H1 (cell line): ENCODE measurements around the gene GRIK1. TPM values are rescaled to one million over a fixed set of nuclear protein-coding genes. Genes with fewer than 3 reads are reported as not detected.

Experiments
- CTCF ChIA-PET: fragments of 300-600 bp; sonication (Branson Sonifier 250); formaldehyde crosslinking; loops from one replicate; lab custom pipeline; 2021; ENCODE audit not compliant: partially characterized antibody; lab: Charles Lee
- POLR2A ChIA-PET: fragments of 300-600 bp; sonication (Branson Sonifier 250); formaldehyde crosslinking; loops from one replicate; lab custom pipeline; 2021; ENCODE audit warnings: inconsistent platforms; ENCODE audit not compliant: partially characterized antibody; lab: Charles Lee
- DNase-seq, 2 experiments: peaks; one replicate each; pipeline versions ENCODE4 v3.0.0 to v3.0.0-alpha.2; 2010 to 2022; ENCODE audit warnings: low spot score in 2 of 2, low read depth in 1 of 2, mixed read lengths in 1 of 2
- FAIRE-seq: peaks from 2 replicates; lab custom pipeline; 2011; peaks lifted over from hg19 to GRCh38; lab: Jason Lieb, UNC
- H2AFZ ChIP-seq: 2 replicates; pipeline ENCODE4 v1.8.1; 2012; ENCODE audit warnings: low read length, inconsistent platforms
- H2AK5ac ChIP-seq: 2 replicates; pipeline ENCODE4 v1.6.1; 2013; ENCODE audit warnings: low read depth, low read length
- H2BK120ac ChIP-seq: replicated peaks from 2 replicates; pipeline ENCODE3; 2013; ENCODE audit warnings: low read depth, low read length, inconsistent platforms
- H2BK12ac ChIP-seq: 2 replicates; pipeline ENCODE4 v1.6.1; 2013; ENCODE audit warnings: low read depth, low read length
- H2BK15ac ChIP-seq: 2 replicates; pipeline ENCODE4 v1.6.1; 2013; ENCODE audit warnings: low read length
- H2BK20ac ChIP-seq: 2 replicates; pipeline ENCODE4 v1.6.1; 2013; ENCODE audit warnings: low read length
- H2BK5ac ChIP-seq: 2 replicates; pipeline ENCODE4 v1.6.1; 2013; ENCODE audit warnings: low read depth, low read length
- H3K14ac ChIP-seq: 2 replicates; pipeline ENCODE4 v1.6.1; 2013; ENCODE audit warnings: inconsistent platforms; ENCODE audit not compliant: insufficient read length
- H3K18ac ChIP-seq: 2 replicates; pipeline ENCODE4 v1.6.1; 2013; ENCODE audit warnings: low read length; ENCODE audit errors: extremely low read depth
- H3K23ac ChIP-seq: 2 replicates; pipeline ENCODE4 v1.6.1; 2013; ENCODE audit warnings: inconsistent platforms; ENCODE audit not compliant: insufficient read length
- H3K23me2 ChIP-seq: 2 replicates; pipeline ENCODE4 v1.6.1; 2013; ENCODE audit warnings: low read depth, low read length
- H3K27ac ChIP-seq: 2 replicates; pipeline ENCODE4 v1.6.1; 2011; ENCODE audit warnings: low read depth, low read length, inconsistent platforms
- H3K27me3 ChIP-seq, 4 experiments: replicated peaks in 1 of 4; 1 replicate in 1 of 4; 2 replicates in 3 of 4; pipeline versions ENCODE4 v1.6.1 to v1.8.1; 2011 to 2013; ENCODE audit warnings: low read length in 3 of 4, mild to moderate bottlenecking in 3 of 4, inconsistent platforms in 2 of 4, mixed read lengths in 2 of 4, moderate library complexity in 1 of 4; ENCODE audit not compliant: control insufficient read depth in 3 of 4, insufficient read depth in 3 of 4; ENCODE audit errors: extremely low read depth in 1 of 4
- H3K36me3 ChIP-seq, 4 experiments: 2 replicates each; pipeline versions ENCODE4 v1.6.1 to v1.8.1; 2011 to 2013; ENCODE audit warnings: mild to moderate bottlenecking in 4 of 4, low read length in 3 of 4, moderate library complexity in 2 of 4, control low read depth in 1 of 4, inconsistent platforms in 1 of 4; ENCODE audit not compliant: insufficient read depth in 4 of 4, control insufficient read depth in 2 of 4
- H3K4ac ChIP-seq: replicated peaks from 2 replicates; pipeline ENCODE3; 2013; ENCODE audit warnings: low read length, low read depth, mixed read lengths, inconsistent platforms; ENCODE audit not compliant: insufficient read length
- H3K4me1 ChIP-seq, 4 experiments: replicated peaks in 1 of 4; 1 replicate in 1 of 4; 2 replicates in 3 of 4; pipeline versions ENCODE4 v1.6.1 to v1.8.1; 2011 to 2013; ENCODE audit warnings: low read length in 3 of 4, inconsistent platforms in 2 of 4, mixed read lengths in 1 of 4; ENCODE audit not compliant: insufficient read depth in 4 of 4, control insufficient read depth in 3 of 4
- H3K4me2 ChIP-seq, 2 experiments: 2 replicates each; pipeline versions ENCODE4 v1.6.1 to v1.8.1; 2011 to 2013; ENCODE audit warnings: low read depth in 2 of 2, low read length in 2 of 2, control low read depth in 1 of 2, inconsistent platforms in 1 of 2, mild to moderate bottlenecking in 1 of 2; ENCODE audit not compliant: insufficient read depth in 1 of 2
- H3K4me3 ChIP-seq, 4 experiments: fragments of 200-600, 300-600 bp in 1 of 4; sonication (generic), shearing (Covaris generic), sonication (Bioruptor Twin) in 1 of 4; 2 replicates each; pipeline versions ENCODE4 v1.5.1 to v1.8.1; 2011 to 2016; ENCODE audit warnings: low read length in 4 of 4, low read depth in 3 of 4, control low read depth in 2 of 4, inconsistent platforms in 2 of 4, mild to moderate bottlenecking in 2 of 4, mixed read lengths in 1 of 4, moderate library complexity in 1 of 4; ENCODE audit not compliant: insufficient read depth in 2 of 4; ENCODE audit errors: extremely low read depth in 1 of 4
- H3K56ac ChIP-seq: replicated peaks from 2 replicates; pipeline ENCODE3; 2013; ENCODE audit warnings: low read depth, mild to moderate bottlenecking, mixed read lengths, low read length, inconsistent platforms; ENCODE audit not compliant: insufficient read length
- H3K79me1 ChIP-seq: 2 replicates; pipeline ENCODE4 v1.6.1; 2013; ENCODE audit warnings: low read depth, low read length, control low read depth
- H3K79me2 ChIP-seq, 2 experiments: 2 replicates each; pipeline versions ENCODE4 v1.6.1 to v1.8.1; 2012 to 2013; ENCODE audit warnings: low read length in 2 of 2, mild to moderate bottlenecking in 2 of 2, inconsistent platforms in 1 of 2; ENCODE audit not compliant: insufficient read depth in 2 of 2, control insufficient read depth in 1 of 2
- H3K9ac ChIP-seq, 4 experiments: replicated peaks in 1 of 4; 1 replicate in 1 of 4; 2 replicates in 3 of 4; pipeline versions ENCODE4 v1.6.1 to v1.8.1; 2011 to 2013; ENCODE audit warnings: low read depth in 3 of 4, low read length in 3 of 4, control low read depth in 2 of 4, mild to moderate bottlenecking in 2 of 4, moderate library complexity in 2 of 4, inconsistent platforms in 1 of 4; ENCODE audit errors: extremely low read depth in 1 of 4
- H3K9me3 ChIP-seq, 2 experiments: 2 replicates each; pipeline versions ENCODE4 v1.6.1 to v1.8.1; 2012 to 2013; ENCODE audit warnings: mild to moderate bottlenecking in 2 of 2, moderate library complexity in 2 of 2, control low read depth in 1 of 2, inconsistent platforms in 1 of 2, low read depth in 1 of 2, low read length in 1 of 2, mixed read lengths in 1 of 2; ENCODE audit not compliant: insufficient read depth in 2 of 2
- H4K20me1 ChIP-seq, 2 experiments: replicated peaks in 1 of 2; 2 replicates each; pipeline versions ENCODE3 to v1.8.1; 2011 to 2013; ENCODE audit warnings: inconsistent platforms in 2 of 2, low read length in 2 of 2, mild to moderate bottlenecking in 1 of 2; ENCODE audit not compliant: insufficient read depth in 2 of 2, control insufficient read depth in 1 of 2
- H4K5ac ChIP-seq: 2 replicates; pipeline ENCODE4 v1.6.1; 2013; ENCODE audit warnings: low read length, low read depth, mixed read lengths, inconsistent platforms; ENCODE audit not compliant: insufficient read length
- H4K8ac ChIP-seq: 2 replicates; pipeline ENCODE4 v1.8.0; 2013; ENCODE audit warnings: mild to moderate bottlenecking, moderate library complexity, low read length, inconsistent platforms; ENCODE audit not compliant: insufficient read depth; ENCODE audit errors: extremely low read depth
- H4K91ac ChIP-seq: replicated peaks from 2 replicates; pipeline ENCODE3; 2013; ENCODE audit warnings: low read length, mixed read lengths, inconsistent platforms; ENCODE audit not compliant: insufficient read length
- CEBPB ChIP-seq: IDR thresholded peaks from 2 replicates; pipeline ENCODE4 v1.6.1; 2012; ENCODE audit warnings: low read depth, low read length
- CTCF ChIP-seq, 3 experiments: IDR thresholded peaks; 1 replicate in 2 of 3; 2 replicates in 1 of 3; pipeline versions ENCODE4 v1.5.1 to v1.6.1; 2011; ENCODE audit warnings: low read length in 3 of 3, mild to moderate bottlenecking in 3 of 3, inconsistent platforms in 2 of 3, low read depth in 1 of 3, moderate library complexity in 1 of 3; ENCODE audit not compliant: insufficient read depth in 1 of 3; ENCODE audit errors: control extremely low read depth in 1 of 3
- HDAC2 ChIP-seq, 2 experiments: fragments of 300-600 bp in 1 of 2; sonication (generic) in 1 of 2; IDR thresholded peaks; 2 replicates each; pipeline ENCODE4 v1.6.1; 2011 to 2012; ENCODE audit warnings: low read depth in 2 of 2, low read length in 2 of 2, mild to moderate bottlenecking in 2 of 2, moderate library complexity in 2 of 2, borderline replicate concordance in 1 of 2, inconsistent platforms in 1 of 2
- WGBS, 2 experiments: shearing (Covaris generic) in 1 of 2; methylation state at CpG; one replicate each; pipeline versions ENCODE4 v1.1.6 to v1.1.7; 2013 to 2015; ENCODE audit warnings: low lambda C conversion rate in 2 of 2, mixed read lengths in 2 of 2, inconsistent platforms in 1 of 2, low coverage in 1 of 2, missing lambda C conversion rate in 1 of 2; ENCODE audit not compliant: insufficient replicate concordance in 2 of 2, insufficient coverage in 1 of 2, insufficient read length in 1 of 2; ENCODE audit errors: extremely low coverage in 1 of 2, missing lambda C conversion rate in 1 of 2; 5-methylcytosine and 5-hydroxymethylcytosine counted together
- polyA plus RNA-seq, 7 experiments: library from polyadenylated mRNA; depleted of rRNA in 3 of 7; stranded (reverse) in 5 of 7; unstranded in 2 of 7; fragments of >200 nt in 5 of 7; fragments of 200-250 nt in 2 of 7; gene quantifications; 1 replicate in 5 of 7; 2 replicates in 1 of 7; 4 replicates in 1 of 7; pipeline versions ENCODE4 v1.2.1 to v1.2.3, GENCODE V29; 2011 to 2013; ENCODE audit warnings: missing spikeins in 2 of 7, mixed read lengths in 2 of 7
- total RNA-seq: library from RNA; stranded (reverse); fragmentation: NEBNext Ultra II Directional; extraction: Animal tissue kit (Norgen Biotek cat#: 25700); gene quantifications from 2 replicates; pipeline ENCODE4 v1.2.1, GENCODE V29; 2021
- TF ChIP-seq, protein P1 (sequence below): IDR thresholded peaks from 2 replicates; pipeline ENCODE4 v1.6.1; 2012; ENCODE audit warnings: inconsistent platforms

GRIK1 gene
- total and polyA plus RNA-seq, 2 of the 8 experiments (the other 6 are each of a cell fraction or from before 2014, with no cell fraction given): 0.11 to 0.32 TPM

GRCh38 chr21:29987762-29988161 is 48.0 kb upstream of the GRIK1 start:
- Histone ChIP-seq H3K79me2 (no peaks in the 10 kb centered on the region), H4K20me1 (no peaks in the 10 kb centered on the region), H3K27me3 (no peaks in the 10 kb centered on the region), H3K56ac (no peak overlapping the region), H4K91ac (no peak overlapping the region), H3K23ac (no peak overlapping the region), H2AFZ (no peak overlapping the region), H3K14ac (no peak overlapping the region), H2BK20ac (no peak overlapping the region), H3K9me3 (peaks cover 5 to 6% of the 10 kb centered on the region in 2 experiments; a peak in 1 of 4 replicates), H3K18ac (no peak overlapping the region), H2AK5ac (no peak overlapping the region), H3K27ac (no peak overlapping the region), H2BK15ac (no peak overlapping the region), H3K4me2 (no peak overlapping the region), H3K23me2 (no peaks in the 10 kb centered on the region), H4K5ac (no peak overlapping the region), H3K9ac (no peak overlapping the region), H2BK5ac (no peak overlapping the region), H3K4ac (no peak overlapping the region), H2BK12ac (no peak overlapping the region), H3K4me3 (no peak overlapping the region), H4K8ac (no peak overlapping the region), H3K36me3 (no peaks in the 10 kb centered on the region), H2BK120ac (no peak overlapping the region), H3K4me1 (0 out of 7 replicates have a peak, but pooled peaks cover 0 to 3% (median 0%) of the 10 kb centered on the region in 4 experiments), H3K79me1 (no peaks in the 10 kb centered on the region)
- DNase-seq (no peak), FAIRE-seq (no peak)
- TF ChIP-seq HDAC2 (IDR thresholded peaks at IDR 0.05; ENCODE audit: borderline replicate concordance in 1 of 2, low read depth in 2 of 2, low read length in 2 of 2) (no peak), CTCF (IDR thresholded peaks at IDR 0.05; ENCODE audit: control extremely low read depth in 1 of 3, insufficient read depth in 1 of 3, low read depth in 1 of 3, low read length in 3 of 3) (no peak), CEBPB (no peak)
- TF ChIP-seq, protein P1, sequence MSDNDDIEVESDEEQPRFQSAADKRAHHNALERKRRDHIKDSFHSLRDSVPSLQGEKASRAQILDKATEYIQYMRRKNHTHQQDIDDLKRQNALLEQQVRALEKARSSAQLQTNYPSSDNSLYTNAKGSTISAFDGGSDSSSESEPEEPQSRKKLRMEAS: no peak
- ChIA-PET POLR2A (no interaction called here), CTCF (no interaction called here)
- WGBS, 2 experiments: 88% methylated on average over 4 of the region's 4 CpGs; no CpG with 5 or more reads in 1 of the 2 experiments
